Ishikawa (cell line): ENCODE measurements around the gene LRR1.

Source experiments
- CEBPB ChIP-seq: IDR thresholded peaks from 2 replicates; pipeline ENCODE4 v1.6.1; 2012
- CREB1 ChIP-seq: IDR thresholded peaks from 2 replicates; pipeline ENCODE4 v1.6.1; 2012; ENCODE audit warnings: low read depth
- EGR1 ChIP-seq: IDR thresholded peaks from 2 replicates; pipeline ENCODE4 v1.6.1; 2012
- EP300 ChIP-seq: IDR thresholded peaks from 2 replicates; pipeline ENCODE4 v1.6.1; 2012; ENCODE audit warnings: borderline replicate concordance
- FOXM1 ChIP-seq: IDR thresholded peaks from 2 replicates; pipeline ENCODE4 v1.6.1; 2012; ENCODE audit warnings: low read depth, borderline replicate concordance
- NFIC ChIP-seq: IDR thresholded peaks from 2 replicates; pipeline ENCODE4 v1.6.1; 2012
- RAD21 ChIP-seq: IDR thresholded peaks from 2 replicates; pipeline ENCODE4 v1.6.1; 2012; ENCODE audit warnings: low read depth
- TAF1 ChIP-seq: IDR thresholded peaks from 2 replicates; pipeline ENCODE4 v1.6.1; 2012; ENCODE audit warnings: low read depth, mild to moderate bottlenecking
- TCF12 ChIP-seq: IDR thresholded peaks from 2 replicates; pipeline ENCODE4 v1.6.1; 2012; ENCODE audit warnings: low read depth
- TEAD4 ChIP-seq: IDR thresholded peaks from 2 replicates; pipeline ENCODE4 v1.6.1; 2012
- YY1 ChIP-seq: IDR thresholded peaks from 2 replicates; pipeline ENCODE4 v1.6.1; 2012; ENCODE audit warnings: low read depth
- ZBTB7A ChIP-seq: IDR thresholded peaks from 2 replicates; pipeline ENCODE4 v1.6.1; 2012; ENCODE audit warnings: low read depth
- TF ChIP-seq, protein P1 (sequence below): IDR thresholded peaks from 2 replicates; pipeline ENCODE4 v1.6.1; 2012
- TF ChIP-seq, protein P2 (sequence below): IDR thresholded peaks from 2 replicates; pipeline ENCODE4 v1.6.1; 2012; ENCODE audit warnings: low read depth, mild to moderate bottlenecking
- TF ChIP-seq, protein P3 (sequence below): IDR thresholded peaks from 2 replicates; pipeline ENCODE4 v1.6.1; 2012

LRR1 gene

DNA sequence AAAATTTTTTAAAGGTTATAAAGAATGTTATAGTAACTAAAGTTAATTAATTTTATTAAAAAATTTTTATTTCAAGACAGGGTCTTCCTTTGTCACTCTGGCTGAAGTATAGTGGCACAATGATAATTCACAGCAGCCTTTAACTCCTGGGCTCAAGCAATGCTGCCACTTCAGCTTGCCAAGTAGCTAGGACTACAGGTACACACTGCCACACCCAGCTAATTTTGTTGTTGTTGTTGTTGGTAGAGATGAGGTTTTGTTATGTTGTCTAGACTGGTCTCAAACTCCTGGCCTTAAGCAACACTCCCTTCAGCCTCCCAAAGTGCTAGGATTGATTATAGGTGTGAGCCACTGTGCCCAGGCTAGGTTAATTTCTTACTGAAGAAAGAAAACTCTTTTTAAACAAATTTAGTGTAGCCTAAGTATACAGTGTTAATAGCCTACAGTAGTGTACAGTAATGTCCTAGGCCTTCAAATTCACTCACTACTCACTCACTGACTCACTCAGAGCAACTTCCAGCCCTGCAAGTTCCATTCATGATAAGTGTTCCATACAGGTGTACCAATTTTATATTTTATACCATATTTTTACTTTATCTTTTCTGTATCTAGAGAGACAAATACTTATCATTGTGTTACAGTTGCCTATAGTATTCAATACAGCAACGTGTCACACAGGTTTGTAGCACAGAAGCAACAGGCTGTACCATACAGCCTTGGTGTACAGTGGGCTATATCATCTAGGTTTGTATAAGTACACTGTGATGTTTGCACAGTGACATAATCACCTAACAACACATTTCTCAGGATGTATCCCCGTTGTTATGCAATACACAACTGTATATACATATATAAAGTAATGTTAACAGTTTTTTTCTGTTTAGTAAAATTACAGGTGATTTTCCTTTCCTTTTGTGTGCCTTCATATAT lies 61.1 kb downstream of the LRR1 start:
- TF ChIP-seq, protein P1, sequence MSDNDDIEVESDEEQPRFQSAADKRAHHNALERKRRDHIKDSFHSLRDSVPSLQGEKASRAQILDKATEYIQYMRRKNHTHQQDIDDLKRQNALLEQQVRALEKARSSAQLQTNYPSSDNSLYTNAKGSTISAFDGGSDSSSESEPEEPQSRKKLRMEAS = no peak
- TF ChIP-seq ZBTB7A (no peak), CREB1 (no peak), TEAD4 (no peak), EGR1 (no peak), NFIC (no peak), CEBPB (no peak), EP300 (no peak), TCF12 (no peak), YY1 (no peak), RAD21 (no peak), TAF1 (no peak), FOXM1 (no peak)
- TF ChIP-seq, protein P2, sequence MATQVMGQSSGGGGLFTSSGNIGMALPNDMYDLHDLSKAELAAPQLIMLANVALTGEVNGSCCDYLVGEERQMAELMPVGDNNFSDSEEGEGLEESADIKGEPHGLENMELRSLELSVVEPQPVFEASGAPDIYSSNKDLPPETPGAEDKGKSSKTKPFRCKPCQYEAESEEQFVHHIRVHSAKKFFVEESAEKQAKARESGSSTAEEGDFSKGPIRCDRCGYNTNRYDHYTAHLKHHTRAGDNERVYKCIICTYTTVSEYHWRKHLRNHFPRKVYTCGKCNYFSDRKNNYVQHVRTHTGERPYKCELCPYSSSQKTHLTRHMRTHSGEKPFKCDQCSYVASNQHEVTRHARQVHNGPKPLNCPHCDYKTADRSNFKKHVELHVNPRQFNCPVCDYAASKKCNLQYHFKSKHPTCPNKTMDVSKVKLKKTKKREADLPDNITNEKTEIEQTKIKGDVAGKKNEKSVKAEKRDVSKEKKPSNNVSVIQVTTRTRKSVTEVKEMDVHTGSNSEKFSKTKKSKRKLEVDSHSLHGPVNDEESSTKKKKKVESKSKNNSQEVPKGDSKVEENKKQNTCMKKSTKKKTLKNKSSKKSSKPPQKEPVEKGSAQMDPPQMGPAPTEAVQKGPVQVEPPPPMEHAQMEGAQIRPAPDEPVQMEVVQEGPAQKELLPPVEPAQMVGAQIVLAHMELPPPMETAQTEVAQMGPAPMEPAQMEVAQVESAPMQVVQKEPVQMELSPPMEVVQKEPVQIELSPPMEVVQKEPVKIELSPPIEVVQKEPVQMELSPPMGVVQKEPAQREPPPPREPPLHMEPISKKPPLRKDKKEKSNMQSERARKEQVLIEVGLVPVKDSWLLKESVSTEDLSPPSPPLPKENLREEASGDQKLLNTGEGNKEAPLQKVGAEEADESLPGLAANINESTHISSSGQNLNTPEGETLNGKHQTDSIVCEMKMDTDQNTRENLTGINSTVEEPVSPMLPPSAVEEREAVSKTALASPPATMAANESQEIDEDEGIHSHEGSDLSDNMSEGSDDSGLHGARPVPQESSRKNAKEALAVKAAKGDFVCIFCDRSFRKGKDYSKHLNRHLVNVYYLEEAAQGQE = no peak
- TF ChIP-seq, protein P3, sequence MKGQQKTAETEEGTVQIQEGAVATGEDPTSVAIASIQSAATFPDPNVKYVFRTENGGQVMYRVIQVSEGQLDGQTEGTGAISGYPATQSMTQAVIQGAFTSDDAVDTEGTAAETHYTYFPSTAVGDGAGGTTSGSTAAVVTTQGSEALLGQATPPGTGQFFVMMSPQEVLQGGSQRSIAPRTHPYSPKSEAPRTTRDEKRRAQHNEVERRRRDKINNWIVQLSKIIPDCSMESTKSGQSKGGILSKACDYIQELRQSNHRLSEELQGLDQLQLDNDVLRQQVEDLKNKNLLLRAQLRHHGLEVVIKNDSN = no peak
